ENCODE measurements around the gene GOLGA1. TPM values are rescaled to one million over a fixed set of nuclear protein-coding genes. Genes with fewer than 3 reads are reported as not detected.

Gene GOLGA1
- total and polyA plus RNA-seq, 10 of the 15 experiments (the other 5 are each of a cell fraction or from before 2014, with no cell fraction given), result 2.9 to 14.1 (median 8.1) TPM

- Histone ChIP-seq H3K9ac (ENCODE audit: control insufficient read depth, insufficient read depth, low read length) (no peak overlapping the region), H3K27ac (ENCODE audit: control insufficient read depth, insufficient read depth) (no peak overlapping the region), H3K79me2 (ENCODE audit: control insufficient read depth, insufficient read depth, low read length) (no peaks in the 10 kb centered on the region), H3K4me2 (ENCODE audit: control insufficient read depth, insufficient read depth) (no peak overlapping the region), H3K36me3 (ENCODE audit: control insufficient read depth in 2 of 2, insufficient read depth in 2 of 2, low read length in 1 of 2) (peaks cover 5 to 11% of the 10 kb centered on the region in 2 experiments; a peak in 3 of 4 replicates), H3K4me3 (no peak overlapping the region), H3K9me3 (replicated peaks; ENCODE audit: control insufficient read depth, insufficient read depth, low read length) (no peaks in the 10 kb centered on the region), H4K20me1 (ENCODE audit: control insufficient read depth, insufficient read depth) (no peaks in the 10 kb centered on the region), H3K27me3 (replicated peaks in 1 of 2; ENCODE audit: control insufficient read depth in 2 of 2, insufficient read depth in 2 of 2, low read length in 1 of 2) (no peaks in the 10 kb centered on the region), H3K4me1 (ENCODE audit: control insufficient read depth, insufficient read depth, low read length) (no peaks in the 10 kb centered on the region), H2AFZ (ENCODE audit: control insufficient read depth, low read depth, low read length) (no peak overlapping the region)
- intact Hi-C loops (cut with micrococcal nuclease; ENCODE audit: unreplicated experiment) (no loop called here), in situ Hi-C loops (cut with MboI) (no loop called here)
- ATAC-seq (no peak), FAIRE-seq (no peak), DNase-seq (ENCODE audit: low read depth, low spot score) (no peak)
- RAD21 ChIA-PET (ENCODE audit: unreplicated experiment), result no interaction called here
- CTCF ChIA-PET, result interaction anchor here (0.8 kb wide), 1 partner anchor 235 kb away, joined by 3 read pairs; no protein-coding TSS in a partner anchor
- POLR2A ChIA-PET, result no interaction called here
- WGBS (ENCODE audit: insufficient coverage, insufficient replicate concordance, low lambda C conversion rate, missing lambda C conversion rate), result 47% methylated on average over 1 of the region's 1 CpG
- TF ChIP-seq ZNF384 (IDR thresholded peaks at IDR 0.05; ENCODE audit: borderline replicate concordance, low read depth, low read length), result no peak
- TF ChIP-seq EGR1 (IDR thresholded peaks at IDR 0.05; ENCODE audit: borderline replicate concordance in 1 of 2, low read depth in 2 of 2, low read length in 2 of 2), result no peak
- TF ChIP-seq PAX5 (IDR thresholded peaks at IDR 0.05; ENCODE audit: borderline replicate concordance, low read depth, low read length), result no peak
- TF ChIP-seq MEF2B (IDR thresholded peaks at IDR 0.05; ENCODE audit: partially characterized antibody, poor library complexity, severe bottlenecking), result no peak
- no peak for TF ChIP-seq SMARCA5 (IDR thresholded peaks at IDR 0.05)
- no peak for TF ChIP-seq SREBF1 (IDR thresholded peaks at IDR 0.05; ENCODE audit: low read length)
- TF ChIP-seq SKIL (IDR thresholded peaks at IDR 0.05; ENCODE audit: low read depth, poor library complexity, severe bottlenecking), result no peak
- TF ChIP-seq SMAD1 (IDR thresholded peaks at IDR 0.05; ENCODE audit: low read depth, partially characterized antibody), result no peak
- TF ChIP-seq ETV6 (conservative IDR thresholded peaks at IDR 0.05 in 1 of 2, IDR thresholded peaks at IDR 0.05 in 1 of 2; ENCODE audit: borderline replicate concordance in 1 of 2, low read depth in 1 of 2), result no peak
- no peak for TF ChIP-seq MXI1 (IDR thresholded peaks at IDR 0.05; ENCODE audit: low read depth, low read length)
- TF ChIP-seq TCF3 (IDR thresholded peaks at IDR 0.05; ENCODE audit: borderline replicate concordance, insufficient read depth, low read depth, low read length), result no peak
- TF ChIP-seq IKZF1 (conservative IDR thresholded peaks at IDR 0.05), result no peak
- TF ChIP-seq SUZ12 (IDR thresholded peaks at IDR 0.05; ENCODE audit: unreplicated experiment), result no peak
- no peak for TF ChIP-seq HCFC1 (IDR thresholded peaks at IDR 0.05; ENCODE audit: low read length)
- no peak for TF ChIP-seq ZNF274 (IDR thresholded peaks at IDR 0.05; ENCODE audit: insufficient read depth, insufficient read length)
- BruUV-seq (replicated peaks), result no TSS peak
- SMC1A ChIA-PET (ENCODE audit: uncharacterized antibody, unreplicated experiment), result interaction anchor here (1.5 kb wide), 1 partner anchor 18 kb away, joined by 6 read pairs; no protein-coding TSS in a partner anchor
These were observed 29.1 kb downstream of the GOLGA1 start for GRCh38 chr9:124911766-124912165.
